ENCODE data around the gene ADARB1. TPM values are rescaled to one million over a fixed set of nuclear protein-coding genes. Genes with fewer than 3 reads are reported as not detected.

The ADARB1 gene
- total RNA-seq, 4 donors from 2014 or later, result 3.4 to 15.6 (median 5.7) TPM

DNA sequence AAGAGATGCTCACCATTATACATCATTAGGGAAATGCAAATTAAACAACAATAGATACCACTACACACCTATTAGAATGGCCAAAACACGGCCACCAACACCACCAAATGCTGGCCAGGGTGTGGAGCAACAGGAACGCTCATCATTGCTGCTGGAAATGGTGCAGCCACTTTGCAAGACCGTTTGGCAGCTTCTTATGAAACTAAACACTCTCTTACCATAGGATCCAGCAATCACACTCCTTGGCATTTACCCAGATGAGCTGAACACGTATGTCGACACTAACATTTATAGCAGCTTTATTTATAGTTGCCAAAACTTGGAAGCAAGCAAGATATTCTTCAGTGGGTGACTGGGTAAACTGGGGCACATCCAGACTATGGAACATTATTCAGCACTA, 28.9 kb upstream of the ADARB1 start:
- 47 to 49% methylated on average over 4 to 5 of the region's 5 CpGs for WGBS, 2 donors
- no peak overlapping the region for H3K27ac ChIP-seq
- H3K9me3 ChIP-seq, result peaks cover 0 to 14% (median 3%) of the 10 kb centered on the region in 3 donors
- H3K4me1 ChIP-seq, result peaks cover 6 to 17% (median 12%) of the 10 kb centered on the region in 3 donors
- H3K27me3 ChIP-seq, result peaks cover 0 to 3% (median 0%) of the 10 kb centered on the region in 4 donors
- DNase-seq, result no peak
- intact Hi-C loops (cut with DNase I), result no loop called here
- H3K36me3 ChIP-seq, result no peaks in the 10 kb centered on the region
- no peak overlapping the region for H3K4me3 ChIP-seq
- TF ChIP-seq POLR2A (IDR thresholded peaks at IDR 0.05), result no peak
- TF ChIP-seq, protein P1, sequence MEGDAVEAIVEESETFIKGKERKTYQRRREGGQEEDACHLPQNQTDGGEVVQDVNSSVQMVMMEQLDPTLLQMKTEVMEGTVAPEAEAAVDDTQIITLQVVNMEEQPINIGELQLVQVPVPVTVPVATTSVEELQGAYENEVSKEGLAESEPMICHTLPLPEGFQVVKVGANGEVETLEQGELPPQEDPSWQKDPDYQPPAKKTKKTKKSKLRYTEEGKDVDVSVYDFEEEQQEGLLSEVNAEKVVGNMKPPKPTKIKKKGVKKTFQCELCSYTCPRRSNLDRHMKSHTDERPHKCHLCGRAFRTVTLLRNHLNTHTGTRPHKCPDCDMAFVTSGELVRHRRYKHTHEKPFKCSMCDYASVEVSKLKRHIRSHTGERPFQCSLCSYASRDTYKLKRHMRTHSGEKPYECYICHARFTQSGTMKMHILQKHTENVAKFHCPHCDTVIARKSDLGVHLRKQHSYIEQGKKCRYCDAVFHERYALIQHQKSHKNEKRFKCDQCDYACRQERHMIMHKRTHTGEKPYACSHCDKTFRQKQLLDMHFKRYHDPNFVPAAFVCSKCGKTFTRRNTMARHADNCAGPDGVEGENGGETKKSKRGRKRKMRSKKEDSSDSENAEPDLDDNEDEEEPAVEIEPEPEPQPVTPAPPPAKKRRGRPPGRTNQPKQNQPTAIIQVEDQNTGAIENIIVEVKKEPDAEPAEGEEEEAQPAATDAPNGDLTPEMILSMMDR (IDR thresholded peaks at IDR 0.05), result no peak

DNA sequence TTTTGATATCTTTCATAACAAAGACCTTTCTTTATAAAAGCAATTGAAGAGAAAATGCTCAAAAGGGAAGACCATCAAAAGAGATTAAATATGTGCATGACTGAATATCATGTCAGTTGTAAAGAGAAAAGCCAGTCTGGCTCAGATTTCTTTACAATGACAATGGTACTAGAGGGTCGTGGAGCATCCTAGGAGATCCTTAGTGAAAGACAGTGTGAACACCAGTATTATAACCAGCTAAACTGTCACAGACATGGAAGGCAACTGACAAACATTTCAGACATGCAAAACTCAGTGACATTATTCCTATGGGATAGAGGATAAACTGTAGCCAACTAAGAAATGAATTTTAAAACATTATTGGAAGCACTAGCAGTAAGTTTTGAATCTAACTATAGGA, 27.1 kb upstream of the ADARB1 start:
- WGBS, 2 donors, result 60 to 83% methylated on average over 1 of the region's 1 CpG

DNA sequence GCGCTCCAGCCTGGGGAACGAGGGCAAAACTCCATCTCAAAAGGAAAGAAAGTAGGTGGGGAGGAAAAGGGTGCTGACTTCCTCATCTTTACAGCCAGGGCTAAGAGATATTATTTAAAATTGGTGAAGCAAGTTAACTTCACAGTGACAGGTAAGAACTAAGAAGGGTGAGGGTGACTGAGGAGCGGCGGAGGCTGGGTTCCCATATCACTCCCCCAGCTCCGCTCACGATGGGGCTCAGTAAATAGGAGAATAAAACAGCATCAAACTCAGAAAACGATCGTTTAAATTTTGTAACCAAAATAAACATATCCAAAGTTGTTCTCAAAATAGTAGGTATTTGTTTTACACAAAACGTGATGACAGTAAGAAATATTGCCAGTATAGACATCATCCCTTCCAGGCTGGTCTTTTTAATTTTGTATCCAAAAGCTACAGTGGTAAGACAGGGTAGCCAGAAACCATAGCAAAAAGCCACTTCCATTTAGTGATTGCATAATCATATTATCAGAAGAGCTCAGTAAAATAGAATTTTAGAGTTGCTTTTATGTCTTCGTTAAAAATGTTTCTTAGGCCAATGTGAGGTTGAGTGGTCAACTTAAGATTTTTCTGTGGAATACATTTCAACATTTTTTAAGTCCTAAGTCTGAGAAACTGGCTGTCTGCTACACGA, 26.2 kb upstream of the ADARB1 start:
- Histone ChIP-seq H3K4me1 (peaks cover 0 to 6% (median 0%) of the 10 kb centered on the region in 3 donors), H3K4me3 (no peak overlapping the region), H3K9me3 (peaks cover 0 to 14% (median 3%) of the 10 kb centered on the region in 3 donors), H3K36me3 (no peaks in the 10 kb centered on the region), H3K27me3 (peaks cover 0 to 3% (median 0%) of the 10 kb centered on the region in 4 donors), H3K27ac (peak overlapping the region in 3 of 4 donors; percentile 66 to 85 (median 69))
- TF ChIP-seq, protein P1 (IDR thresholded peaks at IDR 0.05), result no peak
- TF ChIP-seq POLR2A (IDR thresholded peaks at IDR 0.05), result no peak
- intact Hi-C loops (cut with DNase I), result no loop called here
- WGBS, 2 donors, result 70 to 77% methylated on average over 11 of the region's 11 CpGs
- DNase-seq, result no peak

More for the DNA sequence above, 27.1 kb upstream of the ADARB1 start:
- Histone ChIP-seq H3K4me3 (no peak overlapping the region), H3K4me1 (peaks cover 0 to 6% (median 0%) of the 10 kb centered on the region in 3 donors), H3K36me3 (no peaks in the 10 kb centered on the region), H3K27ac (no peak overlapping the region), H3K9me3 (peaks cover 0 to 14% (median 3%) of the 10 kb centered on the region in 3 donors), H3K27me3 (peaks cover 0 to 3% (median 0%) of the 10 kb centered on the region in 4 donors)
- no peak for TF ChIP-seq POLR2A (IDR thresholded peaks at IDR 0.05)
- TF ChIP-seq, protein P1 (IDR thresholded peaks at IDR 0.05), result no peak
- DNase-seq, result no peak
- intact Hi-C loops (cut with DNase I), result no loop called here

DNA sequence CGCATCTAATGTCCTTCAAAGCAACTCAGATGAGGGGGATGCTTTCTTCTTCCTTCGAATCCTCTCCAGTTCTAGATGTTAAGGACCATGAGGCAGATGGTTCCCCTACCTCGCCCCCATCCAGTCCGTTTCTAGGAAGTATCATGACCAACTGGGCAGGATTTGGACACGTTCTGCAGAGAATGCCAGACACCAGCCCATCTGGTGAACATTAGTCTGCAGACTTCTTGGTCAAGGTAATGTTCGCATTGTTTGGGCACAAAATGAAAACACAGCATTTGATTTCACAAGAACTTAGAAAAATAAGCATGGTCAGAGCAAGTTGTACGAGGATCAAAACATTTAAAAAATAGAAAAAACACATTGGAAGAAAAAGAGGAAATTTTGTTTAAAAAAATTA, 25.4 kb upstream of the ADARB1 start:
- TF ChIP-seq, protein P1 (IDR thresholded peaks at IDR 0.05), result no peak
- TF ChIP-seq POLR2A (IDR thresholded peaks at IDR 0.05), result no peak
- no peak for DNase-seq
- Histone ChIP-seq H3K9me3 (peaks cover 0 to 14% (median 3%) of the 10 kb centered on the region in 3 donors), H3K4me1 (peaks cover 0 to 6% (median 0%) of the 10 kb centered on the region in 3 donors), H3K36me3 (no peaks in the 10 kb centered on the region), H3K27me3 (peaks cover 0 to 10% (median 0%) of the 10 kb centered on the region in 4 donors), H3K27ac (peak overlapping the region; percentile 2 to 85 (median 61)), H3K4me3 (no peak overlapping the region)
- 79 to 89% methylated on average over 4 to 7 of the region's 7 CpGs for WGBS, 2 donors
- intact Hi-C loops (cut with DNase I), result no loop called here

DNA sequence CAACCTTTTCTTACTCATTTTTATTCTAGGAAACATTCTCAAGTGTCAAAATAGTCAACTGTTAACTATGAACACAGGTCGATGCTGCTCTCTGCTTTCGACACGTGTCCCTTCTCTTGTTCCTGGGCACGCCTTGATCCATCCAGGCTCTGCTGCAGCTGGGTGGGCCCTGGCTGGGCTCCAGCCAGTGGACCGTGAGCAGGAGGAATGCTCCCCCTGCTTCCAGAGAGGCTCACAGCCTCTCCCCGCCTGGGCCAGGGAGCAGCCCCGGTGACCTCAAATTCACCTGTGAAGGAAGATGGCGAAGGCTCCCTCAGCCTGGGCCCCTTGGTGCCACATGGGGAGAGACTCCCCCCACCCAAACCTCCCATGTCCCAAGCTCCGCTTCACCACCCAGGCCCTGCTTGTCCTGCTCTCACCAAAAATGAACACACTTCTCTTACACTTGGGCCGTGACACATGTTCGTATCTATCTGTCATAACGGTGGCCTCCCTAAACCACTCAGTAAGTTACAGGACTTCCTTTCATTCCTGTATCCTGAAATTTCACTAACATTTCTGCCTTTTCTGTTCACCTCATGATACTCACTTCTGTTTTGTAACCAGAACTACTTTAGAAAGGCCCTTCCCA, 24.6 kb upstream of the ADARB1 start:
- intact Hi-C loops (cut with DNase I), result no loop called here
- 66 to 68% methylated on average over 8 to 12 of the region's 12 CpGs for WGBS, 2 donors

More for the DNA sequence above, 24.6 kb upstream of the ADARB1 start:
- no peak overlapping the region for H3K4me3 ChIP-seq
- no peak for DNase-seq
- TF ChIP-seq POLR2A (IDR thresholded peaks at IDR 0.05), result no peak
- TF ChIP-seq, protein P1 (IDR thresholded peaks at IDR 0.05), result no peak
- peaks cover 0 to 14% (median 3%) of the 10 kb centered on the region in 3 donors for H3K9me3 ChIP-seq
- H3K27me3 ChIP-seq, result peaks cover 0 to 15% (median 0%) of the 10 kb centered on the region in 4 donors
- peaks cover 0 to 6% (median 0%) of the 10 kb centered on the region in 3 donors for H3K4me1 ChIP-seq
- no peaks in the 10 kb centered on the region for H3K36me3 ChIP-seq
- peak overlapping the region; percentile 52 to 88 (median 77) for H3K27ac ChIP-seq
